H1 (cell line): ENCODE results near the gene NRIP2. TPM values are rescaled to one million over a fixed set of nuclear protein-coding genes. Genes with fewer than 3 reads are reported as not detected.

ENCODE experiments used
- BACH1 ChIP-seq: IDR thresholded peaks from 2 replicates; pipeline ENCODE4 v1.6.1; 2012; ENCODE audit warnings: low read length, improper control_type of control experiment
- EGR1 ChIP-seq: IDR thresholded peaks from 2 replicates; pipeline ENCODE4 v1.6.1; 2011; ENCODE audit warnings: low read depth, low read length, borderline replicate concordance
- HDAC6 ChIP-seq: IDR thresholded peaks from one replicate; pipeline ENCODE4 v1.7.1; 2012; ENCODE audit warnings: low read depth, mild to moderate bottlenecking, inconsistent platforms, low read length, moderate library complexity
- KDM5A ChIP-seq: fragments of 200-600 bp; IDR thresholded peaks from 2 replicates; pipeline ENCODE4 v1.7.1; 2012; ENCODE audit warnings: mild to moderate bottlenecking, low read length, inconsistent platforms, mixed read lengths
- SIN3A ChIP-seq, 2 experiments: IDR thresholded peaks in 1 of 2; conservative IDR thresholded peaks in 1 of 2; 2 replicates each; pipeline ENCODE4 v1.6.1; 2011 to 2012; ENCODE audit warnings: low read length in 2 of 2, improper control_type of control experiment in 1 of 2, low read depth in 1 of 2, mild to moderate bottlenecking in 1 of 2
- polyA plus RNA-seq, 7 experiments: library from polyadenylated mRNA; depleted of rRNA in 3 of 7; stranded (reverse) in 5 of 7; unstranded in 2 of 7; fragments of >200 nt in 5 of 7; fragments of 200-250 nt in 2 of 7; gene quantifications; 1 replicate in 5 of 7; 2 replicates in 1 of 7; 4 replicates in 1 of 7; pipeline versions ENCODE4 v1.2.1 to v1.2.3, GENCODE V29; 2011 to 2013; ENCODE audit warnings: missing spikeins in 2 of 7, mixed read lengths in 2 of 7
- total RNA-seq: library from RNA; stranded (reverse); fragmentation: NEBNext Ultra II Directional; extraction: Animal tissue kit (Norgen Biotek cat#: 25700); gene quantifications from 2 replicates; pipeline ENCODE4 v1.2.1, GENCODE V29; 2021

The NRIP2 gene
- total and polyA plus RNA-seq, 2 of the 8 experiments (the other 6 are each of a cell fraction or from before 2014, with no cell fraction given), result 0.06 TPM; not detected in 1

GRCh38 chr12:2813214-2814185 lies 21.3 kb downstream of the NRIP2 start (continued):
- TF ChIP-seq HDAC6, result no peak
- TF ChIP-seq EGR1, result no peak
- TF ChIP-seq KDM5A, result 0 out of 2 replicates have a peak, but pooled peaks have one; percentile 15
- no peak for TF ChIP-seq SIN3A (conservative IDR thresholded peaks at IDR 0.05 in 1 of 2, IDR thresholded peaks at IDR 0.05 in 1 of 2; ENCODE audit: low read depth in 1 of 2, low read length in 2 of 2)
- TF ChIP-seq BACH1, result peak; percentile 53; the same call in 1 of the 2 replicates
